HG02970 (cell line): Measurements from ENCODE around the gene FOXO1.

Experiments
- ATAC-seq: cut with Tn5 transposase; IDR thresholded peaks from one replicate; pipeline ENCODE4 v1.9.1; 2021; ENCODE audit warnings: mild to moderate bottlenecking, moderate library complexity, moderate number of reproducible peaks; ENCODE audit not compliant: unreplicated experiment, low FRiP score

The FOXO1 gene

DNA sequence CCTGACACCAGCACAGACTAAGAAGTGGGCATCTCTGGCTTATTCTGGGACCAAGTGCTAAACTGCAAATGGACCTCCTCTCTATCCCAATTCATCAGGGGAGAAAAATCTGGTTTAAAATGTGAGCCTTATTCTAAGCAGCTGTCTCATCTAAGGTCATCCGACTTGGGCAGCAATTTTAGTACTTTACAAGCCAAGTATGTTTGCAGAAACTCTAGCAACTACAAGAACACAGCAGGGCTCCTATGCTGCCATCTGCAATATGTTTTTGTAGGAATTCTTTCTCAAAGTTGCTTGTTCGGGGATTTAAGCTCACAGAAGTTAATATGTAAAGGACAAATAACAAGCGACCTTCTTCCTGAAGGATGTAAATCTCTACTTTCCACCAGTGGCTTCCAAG, 113.1 kb downstream of the FOXO1 start:
- no peak for ATAC-seq

DNA sequence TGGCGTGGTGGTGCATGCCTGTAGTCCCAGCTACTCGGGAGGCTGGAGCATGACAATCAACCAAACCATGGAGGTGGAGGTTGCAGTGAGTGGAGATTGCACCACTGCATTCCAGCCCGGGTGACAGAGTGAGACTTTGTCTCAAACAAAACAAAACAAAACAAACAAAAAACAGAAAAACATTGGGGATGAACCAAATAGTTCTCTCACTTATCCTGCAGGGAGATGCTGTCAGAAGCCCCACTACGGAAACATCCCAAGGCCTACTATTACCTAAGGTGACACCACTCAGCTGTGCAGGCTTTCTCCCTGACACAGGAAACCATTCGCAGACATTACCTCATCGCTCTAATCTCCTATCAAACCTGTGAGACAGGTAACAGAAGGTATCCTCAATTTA, 113.5 kb downstream of the FOXO1 start:
- no peak for ATAC-seq

DNA sequence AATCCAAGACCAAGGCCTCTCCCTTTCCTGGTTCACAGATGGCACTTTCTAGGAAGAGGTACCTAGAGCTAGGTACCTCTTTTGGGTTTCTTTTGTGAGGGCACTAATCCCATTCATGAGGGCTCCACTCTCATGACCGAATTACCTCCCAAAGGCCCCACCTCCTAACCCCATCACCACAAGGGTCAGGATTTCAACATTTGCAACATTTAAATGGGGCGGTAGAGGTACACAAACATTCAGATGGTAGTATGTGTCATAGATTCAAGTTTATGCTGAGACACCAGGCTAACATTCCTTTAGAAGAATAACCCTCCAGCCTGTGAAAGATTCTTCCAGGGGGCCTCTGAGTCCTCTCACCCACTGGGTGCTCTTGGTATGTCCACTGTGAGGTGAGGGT, 116.3 kb downstream of the FOXO1 start:
- ATAC-seq, result no peak

DNA sequence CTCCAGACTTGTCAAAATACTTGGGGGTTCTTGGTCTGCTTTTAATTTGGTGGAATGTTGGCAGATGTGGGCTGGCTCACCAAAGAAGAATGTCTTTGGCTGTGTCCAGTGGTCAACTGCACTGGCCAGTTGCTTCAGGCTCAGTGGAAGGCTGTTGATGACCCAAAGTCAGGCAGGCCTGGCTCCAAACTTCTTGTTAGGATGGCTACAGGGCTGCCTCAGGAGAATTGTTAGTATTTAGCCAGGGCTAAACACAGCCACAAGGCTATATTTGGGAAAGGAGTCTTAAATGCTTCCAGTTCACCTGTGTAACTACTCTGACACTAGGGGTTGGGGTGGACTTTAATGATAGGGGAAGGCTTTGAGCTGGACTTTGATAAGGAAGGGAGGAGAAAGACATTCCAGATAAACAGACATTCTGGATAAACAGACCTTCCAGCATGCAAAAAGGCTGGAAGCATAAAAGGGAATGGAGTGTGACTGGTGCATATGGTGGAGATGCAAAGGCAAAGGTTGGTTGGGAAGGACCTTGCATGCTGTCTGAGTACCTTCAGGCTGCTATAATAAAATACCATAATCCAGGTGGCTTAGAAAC, 116.8 kb downstream of the FOXO1 start:
- ATAC-seq, result no peak

DNA sequence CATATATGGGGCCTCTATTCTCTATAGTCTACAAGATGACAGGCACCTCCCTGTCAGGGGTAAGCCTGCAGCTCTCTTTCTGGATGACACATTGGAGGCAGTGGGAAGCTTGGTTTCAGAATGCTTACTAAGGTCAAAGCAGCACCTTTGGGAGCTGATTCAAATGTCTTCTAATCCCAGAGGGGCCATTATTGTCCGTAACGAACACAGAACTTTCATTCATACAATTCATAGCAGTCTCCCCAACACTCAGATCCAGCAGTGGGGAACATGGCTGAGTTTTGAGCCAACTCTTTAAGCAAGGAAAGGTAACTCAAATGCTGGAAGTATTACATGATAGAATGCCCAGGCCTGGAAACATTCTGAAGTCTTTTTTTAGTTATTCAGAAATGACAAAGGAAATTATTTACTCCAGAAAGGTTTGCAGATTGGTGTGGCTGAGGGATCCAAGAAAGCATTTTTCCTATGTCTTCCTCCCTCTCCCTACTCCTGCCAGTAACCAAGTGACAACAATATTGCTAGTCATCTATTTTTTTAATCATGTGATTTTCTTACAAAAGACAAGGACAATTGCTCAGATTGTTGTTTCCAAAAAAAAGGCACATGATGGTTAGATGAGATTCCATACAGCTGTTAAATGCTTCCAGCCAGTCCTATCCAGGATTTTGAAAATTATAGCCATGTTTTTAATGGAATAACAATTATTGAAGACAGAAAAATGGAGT, 118.7 kb downstream of the FOXO1 start:
- ATAC-seq, result no peak

DNA sequence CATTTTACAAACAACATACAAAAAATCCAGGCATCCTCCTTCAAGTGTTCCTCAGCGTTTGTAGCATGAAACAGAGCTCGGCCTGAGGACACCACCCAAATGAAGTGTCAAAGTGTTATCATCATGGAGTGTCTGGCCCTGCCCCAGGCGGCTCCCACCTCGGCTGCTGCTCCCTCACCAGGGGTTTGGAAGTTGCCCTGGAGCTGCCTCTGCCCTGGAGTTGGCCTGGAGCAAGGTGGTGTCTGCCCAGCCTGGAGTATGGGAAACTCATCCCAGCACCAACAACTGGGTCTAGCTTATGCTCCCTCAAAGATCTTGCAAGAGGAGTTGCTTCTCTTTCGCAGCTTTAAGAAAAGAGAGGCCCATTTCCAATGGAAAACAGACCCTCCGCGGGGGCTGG, 120.4 kb downstream of the FOXO1 start:
- ATAC-seq, result no peak

DNA sequence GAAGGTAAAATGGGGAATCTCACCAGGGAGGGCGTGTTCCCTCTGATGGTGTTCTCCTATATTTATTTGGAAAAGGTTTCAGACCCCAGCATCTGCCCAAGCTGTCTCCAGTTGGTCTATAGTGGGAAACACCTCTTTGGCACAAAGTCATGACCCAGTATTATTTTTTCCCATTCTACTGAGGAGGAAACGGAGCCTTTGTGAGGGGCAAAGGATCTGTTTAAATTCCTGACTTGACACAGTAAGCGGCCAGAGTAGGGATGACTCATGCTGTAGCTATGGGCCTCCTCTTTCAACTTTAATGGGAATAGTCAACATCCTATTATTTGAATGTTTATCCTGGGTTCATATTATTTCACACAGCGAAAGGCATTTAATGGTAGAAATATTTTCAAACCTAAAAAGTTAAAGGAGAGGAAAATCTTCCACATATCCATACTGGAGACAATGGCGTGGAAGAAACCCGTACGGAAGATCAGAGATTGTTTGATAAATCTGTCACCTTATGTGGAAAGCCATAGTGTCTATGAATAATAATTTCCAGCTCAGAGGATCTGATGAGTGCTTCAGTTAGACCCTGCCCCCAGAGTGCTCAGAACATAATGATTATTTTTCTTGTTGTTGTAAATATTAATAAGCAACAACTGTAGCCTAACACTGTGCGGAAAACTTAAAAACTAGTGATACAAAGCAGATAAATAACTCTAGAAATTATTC, 126.0 kb downstream of the FOXO1 start:
- no peak for ATAC-seq

DNA sequence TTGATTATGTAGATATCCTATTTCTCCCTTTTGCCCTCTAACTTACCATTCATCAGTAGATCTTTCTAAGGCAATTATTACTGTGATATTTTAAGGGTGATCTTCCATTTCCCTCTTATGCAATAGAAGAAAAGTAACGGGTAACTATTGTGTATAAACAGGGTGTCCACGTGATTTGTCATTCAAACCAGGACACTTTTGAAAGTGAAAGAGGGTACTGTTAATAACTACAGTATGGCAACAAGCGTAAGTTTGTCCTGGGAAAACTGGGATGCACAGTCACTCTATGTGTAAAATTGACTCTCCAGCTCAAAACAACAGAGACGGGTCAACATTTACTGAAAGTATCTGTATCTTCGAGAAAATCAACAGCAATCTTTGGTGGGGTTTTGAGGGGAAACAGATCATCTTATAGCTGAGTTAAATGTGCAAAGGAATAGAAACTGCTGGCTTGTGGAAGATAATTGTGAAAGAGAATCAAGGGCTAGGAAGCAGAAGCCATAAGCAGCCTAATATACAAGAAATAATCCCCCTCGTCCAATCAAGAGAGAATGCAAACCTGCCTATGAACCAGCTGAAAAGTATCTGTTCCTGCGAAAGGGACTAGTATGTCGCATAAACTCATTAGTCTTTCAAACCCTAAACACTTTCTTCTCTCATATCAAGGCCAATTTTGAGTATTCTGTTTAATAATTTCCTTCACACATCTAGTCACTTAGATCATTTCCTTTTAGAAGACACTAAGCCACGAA, 126.7 kb downstream of the FOXO1 start:
- no peak for ATAC-seq

DNA sequence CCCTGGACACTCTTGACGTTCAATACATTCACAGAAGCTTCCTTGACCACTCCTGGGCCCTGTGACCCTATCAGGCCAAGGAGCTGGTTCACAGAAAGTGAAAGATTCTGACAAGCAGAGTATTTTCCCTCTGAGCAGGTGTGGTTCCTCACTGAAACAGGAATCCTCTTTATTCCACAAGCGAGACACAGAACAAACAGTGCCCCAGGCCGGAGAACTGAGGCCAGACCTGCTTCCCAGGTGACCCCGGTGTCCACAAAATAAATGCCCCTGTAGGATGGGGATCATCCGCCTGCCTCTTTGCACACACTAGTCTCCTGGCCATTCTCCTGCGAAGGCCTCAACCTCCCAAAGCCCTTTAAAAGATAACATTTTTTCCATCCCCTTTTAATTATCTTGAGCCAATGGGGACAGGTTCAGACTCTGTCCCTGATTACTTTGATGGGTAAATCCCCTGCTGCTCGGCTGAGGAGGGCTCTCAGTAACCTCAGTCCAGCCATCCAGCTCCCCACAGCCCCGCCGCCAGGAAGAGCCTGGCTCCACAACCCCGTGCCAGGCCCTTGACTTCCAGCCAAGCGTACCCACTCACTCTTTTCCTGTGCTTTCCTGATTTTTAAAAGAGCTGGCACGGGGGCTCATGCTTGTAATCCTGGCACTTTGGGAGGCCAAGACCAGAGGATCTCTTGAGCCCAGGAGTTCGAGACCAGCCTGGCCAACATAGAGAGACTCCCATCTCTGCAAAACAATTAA, 129.1 kb downstream of the FOXO1 start:
- ATAC-seq, result no peak

DNA sequence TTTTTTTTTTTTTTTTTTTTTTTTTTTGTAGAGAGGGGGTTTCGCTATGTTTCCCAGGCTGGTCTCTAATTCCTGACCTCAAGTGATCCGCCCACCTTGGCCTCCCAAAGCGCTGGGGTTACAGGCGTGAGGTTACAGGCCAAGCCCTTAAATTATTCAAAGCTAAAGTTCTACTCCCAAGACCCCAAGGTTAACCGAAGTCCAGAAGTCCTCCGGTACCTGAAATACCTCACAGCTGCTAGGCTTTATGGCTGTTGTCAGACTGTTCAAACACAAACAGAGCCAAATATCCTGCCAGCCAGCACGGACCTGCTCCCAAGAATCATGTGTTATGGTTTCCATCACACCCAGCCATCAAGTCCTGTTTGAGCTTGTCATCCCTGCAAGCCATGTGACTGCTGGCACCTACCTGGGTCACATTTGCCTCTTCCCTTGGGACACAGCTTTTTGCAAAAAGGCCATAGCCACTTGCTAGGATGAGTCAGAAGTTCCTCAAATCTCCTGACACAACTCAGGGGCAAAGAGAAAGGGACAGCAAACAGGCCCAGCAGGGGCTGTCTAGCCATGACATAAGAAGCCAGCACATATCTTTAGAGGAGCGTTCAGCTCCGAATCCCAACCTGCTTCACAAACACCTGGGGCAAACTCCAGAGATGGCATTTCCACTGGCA, 129.9 kb downstream of the FOXO1 start:
- ATAC-seq, result no peak

DNA sequence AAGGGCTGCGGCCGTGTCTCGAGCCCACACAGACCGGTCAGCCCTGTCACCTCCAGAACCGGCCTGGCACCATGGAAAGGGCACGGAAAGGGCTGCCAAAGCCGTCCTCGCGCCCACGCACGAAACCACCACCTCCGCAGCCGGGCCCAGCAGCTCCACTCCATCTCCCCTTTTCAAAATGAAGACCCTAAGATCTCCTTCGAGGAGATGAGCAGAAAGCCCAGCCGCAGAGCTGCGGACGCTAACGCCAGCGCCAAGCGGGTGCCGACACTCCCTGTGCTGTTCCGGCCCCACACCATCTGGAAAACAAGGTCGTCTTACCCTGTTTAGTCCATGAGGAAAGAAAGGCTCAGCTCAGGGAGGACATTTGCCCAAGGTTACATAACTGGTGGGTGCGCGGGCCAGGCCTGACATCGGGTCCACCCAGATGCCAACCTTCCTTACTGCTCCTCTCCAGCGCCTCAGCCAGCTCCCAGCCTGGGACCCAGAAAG, 131.1 kb downstream of the FOXO1 start:
- no peak for ATAC-seq

DNA sequence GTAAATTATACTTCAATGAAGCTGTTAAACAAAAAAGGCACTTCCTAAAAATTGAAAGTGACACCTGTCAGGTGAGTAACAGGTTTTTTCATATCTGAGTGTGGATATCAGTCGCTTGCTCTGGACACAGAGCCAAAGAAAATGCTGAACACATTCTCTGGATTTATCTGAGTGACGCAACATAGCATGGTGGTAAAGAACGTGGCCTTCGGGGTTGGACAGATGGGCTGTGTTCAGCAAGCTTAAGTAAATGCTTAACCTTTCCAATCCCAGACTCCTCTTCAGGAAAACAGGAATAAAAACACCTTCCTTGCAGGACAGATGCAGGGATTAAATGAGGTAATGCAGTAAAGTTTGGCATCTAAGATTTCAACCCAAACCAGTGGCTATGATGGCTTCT, 132.0 kb downstream of the FOXO1 start:
- ATAC-seq, result no peak

DNA sequence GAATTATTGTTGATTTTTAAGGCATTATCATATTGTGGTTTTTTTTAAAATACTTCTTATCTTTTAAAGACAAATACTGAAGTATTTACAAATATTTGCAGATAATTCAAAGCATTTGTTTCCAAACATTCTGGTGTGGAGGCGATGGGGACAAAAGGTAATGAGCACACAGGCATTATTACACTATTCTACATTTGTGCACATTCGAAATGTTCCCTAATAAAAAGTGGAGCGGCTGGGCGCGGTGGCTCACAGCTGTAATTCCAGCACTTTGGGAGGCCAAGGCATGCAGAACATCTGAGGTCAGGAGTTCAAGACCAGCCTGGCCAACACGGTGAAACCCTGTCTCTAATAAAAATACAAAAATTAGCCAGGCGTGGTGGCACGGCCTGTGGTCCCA, 133.4 kb downstream of the FOXO1 start:
- ATAC-seq, result no peak

DNA sequence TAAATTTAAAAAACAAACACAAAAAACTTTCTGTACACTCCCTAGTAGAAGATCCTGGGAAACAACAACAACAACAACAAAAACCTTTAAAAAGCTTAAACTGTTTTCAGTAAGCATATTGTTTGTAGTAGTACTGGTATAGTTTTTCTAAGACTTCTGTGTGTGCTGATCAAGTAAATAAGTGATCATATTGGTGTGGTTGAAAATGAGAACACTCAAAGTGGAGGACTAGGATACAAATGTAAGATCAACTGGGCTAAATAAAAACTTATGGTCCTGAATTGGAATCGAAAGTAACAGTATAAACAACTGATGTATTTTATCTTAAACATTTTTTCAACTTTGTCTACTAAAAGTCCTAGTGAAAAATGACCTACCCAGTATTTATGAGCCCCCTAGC, 135.5 kb downstream of the FOXO1 start:
- no peak for ATAC-seq

DNA sequence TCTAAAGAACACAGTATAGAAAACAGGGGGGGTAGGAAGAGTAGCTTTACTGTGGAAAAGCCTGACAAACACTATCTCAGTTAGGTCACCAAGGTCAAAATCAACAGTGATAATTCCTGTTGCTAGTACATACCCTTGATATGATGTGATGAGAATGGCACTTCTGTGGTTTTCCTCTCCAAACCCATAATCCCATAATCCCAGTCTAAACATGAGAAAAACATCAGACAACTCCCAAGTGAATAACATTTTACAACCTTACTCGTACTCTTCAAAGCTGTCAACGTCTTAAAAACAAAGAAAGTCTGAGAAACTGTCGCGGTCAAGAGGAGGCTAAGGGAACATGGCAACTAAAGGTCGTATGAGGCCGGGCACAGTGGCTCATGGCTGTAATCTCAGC, 137.6 kb downstream of the FOXO1 start:
- no peak for ATAC-seq

DNA sequence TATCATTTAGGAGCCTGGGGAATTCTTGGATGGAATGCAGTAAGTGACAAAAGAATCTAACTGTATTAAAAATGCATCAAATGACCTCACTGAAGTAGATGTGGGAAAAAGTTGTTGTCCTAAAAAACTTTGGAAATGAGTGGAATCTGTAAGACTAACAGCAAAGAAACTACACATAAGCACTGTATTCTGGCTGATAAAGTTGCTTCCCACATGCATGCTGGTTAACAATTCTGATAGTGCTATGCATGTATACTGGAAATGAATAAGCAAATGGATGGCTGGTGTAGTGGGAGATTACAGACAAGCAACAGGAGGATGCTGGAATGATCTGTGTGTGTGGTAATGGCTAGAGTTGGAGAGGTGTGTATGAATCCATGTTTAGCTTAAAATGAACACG, 138.5 kb downstream of the FOXO1 start:
- ATAC-seq, result no peak

DNA sequence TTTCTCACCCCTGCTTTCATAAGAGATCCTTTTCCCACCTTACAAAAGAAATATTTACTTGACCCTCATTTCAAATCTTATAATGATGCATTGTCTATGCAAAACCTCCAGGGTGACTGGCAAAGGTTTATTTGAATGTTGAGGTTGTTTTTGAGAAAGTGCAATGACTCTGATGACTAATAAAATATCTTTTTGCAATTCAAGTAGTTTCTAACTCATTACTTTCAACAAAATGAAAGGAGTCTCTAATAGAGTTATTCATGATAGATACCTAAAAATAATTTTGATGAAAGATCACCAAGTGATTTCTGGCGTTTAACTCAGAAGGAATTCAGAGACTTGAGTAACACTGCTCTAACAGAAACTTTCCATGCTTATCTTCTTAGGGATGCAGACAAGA, 144.2 kb downstream of the FOXO1 start:
- no peak for ATAC-seq

DNA sequence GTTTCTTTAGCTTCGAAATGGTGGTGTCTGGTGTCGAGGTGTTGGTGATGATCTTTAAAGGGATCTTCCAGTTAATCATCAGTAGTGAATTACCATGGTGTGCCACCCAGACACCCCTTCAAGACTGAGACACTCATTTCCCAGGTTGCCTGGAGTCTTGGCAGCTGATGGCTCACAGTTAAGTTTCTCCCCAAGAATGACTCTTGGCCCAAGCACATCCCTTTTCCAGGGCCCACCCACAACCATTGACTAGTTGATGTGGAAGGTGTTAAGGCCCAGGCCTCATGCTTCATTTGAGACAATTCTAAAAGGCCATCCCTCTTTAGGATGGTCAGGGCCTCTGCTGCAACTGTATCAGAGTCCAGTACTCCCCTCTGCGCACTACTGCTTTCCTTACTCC, 145.5 kb downstream of the FOXO1 start:
- no peak for ATAC-seq

DNA sequence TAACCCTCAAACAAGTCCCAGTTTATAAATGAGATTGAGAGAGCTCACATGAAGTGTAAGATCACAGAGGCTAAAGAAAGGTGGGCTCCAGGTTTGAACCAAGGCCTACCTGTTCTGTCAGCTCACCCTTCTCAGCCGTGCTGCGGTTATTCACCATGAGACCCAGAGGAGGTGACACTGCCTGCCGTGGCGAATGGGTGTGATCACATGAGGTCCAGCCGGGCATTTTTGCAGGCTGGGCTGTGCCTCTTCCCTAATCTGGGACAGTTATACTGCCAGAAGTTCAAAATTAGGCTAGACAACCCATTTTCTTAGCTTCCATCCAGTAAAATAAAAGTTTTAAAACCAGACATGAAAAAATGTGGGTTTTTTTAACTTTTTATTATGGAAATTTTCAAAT, 146.8 kb downstream of the FOXO1 start:
- no peak for ATAC-seq

DNA sequence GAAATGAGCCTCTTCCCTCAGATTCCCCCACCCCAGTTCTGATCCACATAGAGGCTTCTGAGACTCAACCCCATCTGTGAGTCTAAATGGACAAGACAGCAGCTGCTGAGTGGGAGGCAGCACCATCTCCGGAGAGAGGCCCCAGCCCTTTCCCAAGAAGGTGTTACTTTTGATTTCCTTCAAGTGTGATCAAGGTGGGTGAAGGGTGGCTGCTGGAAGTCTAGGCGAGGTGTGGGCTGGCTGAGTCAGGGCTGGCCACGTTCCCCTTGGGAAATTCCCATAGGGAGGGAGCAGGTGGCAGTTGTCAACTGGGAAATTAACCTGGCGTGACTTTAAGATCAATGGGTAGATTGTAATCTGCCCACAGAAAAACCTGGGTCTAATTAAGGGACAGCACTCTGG, 148.0 kb downstream of the FOXO1 start:
- no peak for ATAC-seq
